ENCODE measurements around the gene METTL25. TPM values are rescaled to one million over a fixed set of nuclear protein-coding genes. Genes with fewer than 3 reads are reported as not detected.

The METTL25 gene
- total and polyA plus RNA-seq, 2 experiments from 2014 or later: 7.6 to 14.3 TPM

DNA sequence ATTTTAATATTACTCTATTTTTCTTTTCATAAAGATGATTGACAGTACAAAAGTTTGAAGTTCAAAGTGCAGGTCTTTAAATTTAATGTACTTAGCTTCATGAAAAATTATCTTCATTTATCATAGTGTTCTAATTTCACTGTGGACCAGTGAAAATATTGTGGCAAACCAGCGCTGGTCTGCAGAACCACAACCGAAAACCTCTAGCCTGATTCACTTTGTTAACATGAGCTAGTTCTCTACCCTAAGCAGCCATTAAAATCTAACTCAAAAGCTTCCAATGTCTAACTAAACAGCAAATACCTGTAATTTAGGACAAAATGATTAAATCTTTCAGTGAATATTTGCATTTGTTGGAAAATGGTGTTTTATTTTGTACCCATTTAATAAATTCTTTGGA lies 167.3 kb downstream of the METTL25 start (continued):
- no peak for TF ChIP-seq ZNF462 (CRISPR knock-in tag; IDR thresholded peaks at IDR 0.05)

DNA sequence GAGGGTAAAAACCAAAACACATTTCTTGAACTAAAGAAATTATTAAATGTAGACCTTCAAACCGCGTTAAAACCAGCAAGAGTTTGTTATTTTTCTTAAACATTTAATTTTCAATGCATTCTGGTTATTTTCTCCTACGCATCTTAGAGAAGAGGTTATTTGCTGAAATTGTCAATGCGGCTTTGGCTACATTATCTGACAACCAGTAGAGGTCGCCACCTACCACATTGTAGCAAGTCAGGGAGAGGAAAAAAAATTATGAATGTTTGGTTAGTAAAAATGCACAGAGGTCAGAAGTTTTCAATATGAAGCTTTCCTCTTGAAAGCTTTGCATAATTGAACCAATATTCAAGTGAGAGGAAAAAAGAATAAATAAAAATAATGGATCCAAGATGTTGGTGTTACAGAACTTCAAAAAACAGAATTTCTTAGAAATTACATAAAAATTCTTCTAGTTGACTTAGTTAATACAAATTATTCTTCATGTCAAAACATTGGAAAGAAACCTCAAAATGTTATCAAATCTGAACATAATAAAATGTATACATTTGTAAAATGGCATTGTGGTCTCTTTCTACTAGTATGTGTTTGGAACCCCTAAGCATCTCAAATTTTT lies 168.9 kb downstream of the METTL25 start:
- H4K20me1 ChIP-seq (replicated peaks; ENCODE audit: insufficient read depth): no peaks in the 10 kb centered on the region
- ATAC-seq (no peak), DNase-seq (ENCODE audit: low spot score) (peak; percentile 61)
- H3K36me3 Mint-ChIP-seq (ENCODE audit: low read depth): no peaks in the 10 kb centered on the region
- no peak overlapping the region for H3K4me3 ChIP-seq
- no peaks in the 10 kb centered on the region for H3K9me3 Mint-ChIP-seq
- no peak overlapping the region for H3K27ac ChIP-seq (ENCODE audit: low read depth)
- H3K79me2 ChIP-seq (replicated peaks; ENCODE audit: insufficient read depth): no peaks in the 10 kb centered on the region
- no peak overlapping the region for H3K4me3 Mint-ChIP-seq
- H3K27ac Mint-ChIP-seq: no peak overlapping the region
- no peaks in the 10 kb centered on the region for H3K36me3 ChIP-seq (ENCODE audit: insufficient read depth)
- no peak overlapping the region for H2AFZ ChIP-seq
- H3K4me1 Mint-ChIP-seq: no peaks in the 10 kb centered on the region
- H3K9me2 ChIP-seq (ENCODE audit: insufficient read depth): no peaks in the 10 kb centered on the region
- H3F3A ChIP-seq (replicated peaks; ENCODE audit: low read depth): no peaks in the 10 kb centered on the region
- H3K27me3 ChIP-seq (ENCODE audit: insufficient read depth): no peaks in the 10 kb centered on the region
- TF ChIP-seq, protein P1, sequence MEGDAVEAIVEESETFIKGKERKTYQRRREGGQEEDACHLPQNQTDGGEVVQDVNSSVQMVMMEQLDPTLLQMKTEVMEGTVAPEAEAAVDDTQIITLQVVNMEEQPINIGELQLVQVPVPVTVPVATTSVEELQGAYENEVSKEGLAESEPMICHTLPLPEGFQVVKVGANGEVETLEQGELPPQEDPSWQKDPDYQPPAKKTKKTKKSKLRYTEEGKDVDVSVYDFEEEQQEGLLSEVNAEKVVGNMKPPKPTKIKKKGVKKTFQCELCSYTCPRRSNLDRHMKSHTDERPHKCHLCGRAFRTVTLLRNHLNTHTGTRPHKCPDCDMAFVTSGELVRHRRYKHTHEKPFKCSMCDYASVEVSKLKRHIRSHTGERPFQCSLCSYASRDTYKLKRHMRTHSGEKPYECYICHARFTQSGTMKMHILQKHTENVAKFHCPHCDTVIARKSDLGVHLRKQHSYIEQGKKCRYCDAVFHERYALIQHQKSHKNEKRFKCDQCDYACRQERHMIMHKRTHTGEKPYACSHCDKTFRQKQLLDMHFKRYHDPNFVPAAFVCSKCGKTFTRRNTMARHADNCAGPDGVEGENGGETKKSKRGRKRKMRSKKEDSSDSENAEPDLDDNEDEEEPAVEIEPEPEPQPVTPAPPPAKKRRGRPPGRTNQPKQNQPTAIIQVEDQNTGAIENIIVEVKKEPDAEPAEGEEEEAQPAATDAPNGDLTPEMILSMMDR (conservative IDR thresholded peaks at IDR 0.05; ENCODE audit: low read depth in 2 of 2): peak; percentile 82 to 99
- TF ChIP-seq EZH2 (IDR thresholded peaks at IDR 0.05; ENCODE audit: low read depth, unreplicated experiment): no peak
- H3K4me2 ChIP-seq: no peak overlapping the region
- peaks cover 4% of the 10 kb centered on the region for H3K27me3 Mint-ChIP-seq (ENCODE audit: insufficient read depth, low read depth, poor library complexity)
- H3K4me1 ChIP-seq (ENCODE audit: insufficient read depth): no peaks in the 10 kb centered on the region

Other genes with a start within 250 kb of the METTL25 start
- gene CCDC59, start 142 bp upstream of the METTL25 start, total RNA-seq (2014; rRNA removed; shearing (Covaris generic)): 52.2 and 65.2 TPM in 2 replicates
- 197 and 203 TPM in 2 replicates for gene CCDC59, start 142 bp upstream of the METTL25 start, polyA plus RNA-seq (2016; fragmentation: Nextera tagmentation; extraction: Ambion mirVana)